Measurements from ENCODE around the gene DUSP18. TPM values are rescaled to one million over a fixed set of nuclear protein-coding genes. Genes with fewer than 3 reads are reported as not detected.

The DUSP18 gene
- total and polyA plus RNA-seq, 2 of the 13 experiments (the other 11 are each of a cell fraction or from before 2014, with no cell fraction given), result 1.4 to 2.3 TPM

DNA sequence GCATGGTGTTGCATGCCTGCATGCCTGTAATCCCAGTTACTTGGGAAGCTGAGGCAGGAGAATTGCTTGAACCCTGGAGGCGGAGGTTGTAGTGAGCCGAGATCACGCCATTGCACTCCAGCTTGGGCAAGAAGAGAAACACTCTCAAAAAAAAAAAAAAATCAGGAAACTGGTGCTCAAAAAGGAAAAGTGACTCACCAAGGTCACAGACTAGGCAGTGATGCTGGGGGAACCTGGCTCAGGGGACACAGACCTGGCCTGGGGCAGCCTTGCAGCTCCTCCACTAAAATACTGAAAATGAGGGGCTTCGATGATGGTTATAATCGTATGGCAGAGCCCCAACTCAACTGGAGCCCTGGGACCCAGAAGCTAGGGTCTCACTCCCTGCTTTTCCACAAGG is 40.2 kb downstream of the DUSP18 start (continued):
- TF ChIP-seq, protein P1, sequence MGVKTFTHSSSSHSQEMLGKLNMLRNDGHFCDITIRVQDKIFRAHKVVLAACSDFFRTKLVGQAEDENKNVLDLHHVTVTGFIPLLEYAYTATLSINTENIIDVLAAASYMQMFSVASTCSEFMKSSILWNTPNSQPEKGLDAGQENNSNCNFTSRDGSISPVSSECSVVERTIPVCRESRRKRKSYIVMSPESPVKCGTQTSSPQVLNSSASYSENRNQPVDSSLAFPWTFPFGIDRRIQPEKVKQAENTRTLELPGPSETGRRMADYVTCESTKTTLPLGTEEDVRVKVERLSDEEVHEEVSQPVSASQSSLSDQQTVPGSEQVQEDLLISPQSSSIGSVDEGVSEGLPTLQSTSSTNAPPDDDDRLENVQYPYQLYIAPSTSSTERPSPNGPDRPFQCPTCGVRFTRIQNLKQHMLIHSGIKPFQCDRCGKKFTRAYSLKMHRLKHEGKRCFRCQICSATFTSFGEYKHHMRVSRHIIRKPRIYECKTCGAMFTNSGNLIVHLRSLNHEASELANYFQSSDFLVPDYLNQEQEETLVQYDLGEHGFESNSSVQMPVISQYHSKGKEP (CRISPR knock-in tag; IDR thresholded peaks at IDR 0.05), result no peak
- no peak for TF ChIP-seq ZNF550 (CRISPR knock-in tag; IDR thresholded peaks at IDR 0.05; ENCODE audit: borderline replicate concordance)

DNA sequence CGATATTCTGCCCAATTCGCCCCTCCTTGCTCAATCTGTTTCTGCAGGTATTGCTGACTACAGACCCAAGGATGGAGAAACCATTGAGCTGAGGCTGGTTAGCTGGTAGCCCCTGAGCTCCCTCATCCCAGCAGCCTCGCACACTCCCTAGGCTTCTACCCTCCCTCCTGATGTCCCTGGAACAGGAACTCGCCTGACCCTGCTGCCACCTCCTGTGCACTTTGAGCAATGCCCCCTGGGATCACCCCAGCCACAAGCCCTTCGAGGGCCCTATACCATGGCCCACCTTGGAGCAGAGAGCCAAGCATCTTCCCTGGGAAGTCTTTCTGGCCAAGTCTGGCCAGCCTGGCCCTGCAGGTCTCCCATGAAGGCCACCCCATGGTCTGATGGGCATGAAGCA is 41.3 kb downstream of the DUSP18 start:
- DNase-seq (ENCODE audit: low spot score), result no peak
- intact Hi-C loops (cut with micrococcal nuclease; ENCODE audit: unreplicated experiment), result no loop called here
- ATAC-seq, result peak; percentile 67
- no TSS peak for BruUV-seq (replicated peaks)
- Histone ChIP-seq H2AFZ (ENCODE audit: low read length) (no peak overlapping the region), H3K36me3 (replicated peaks in 1 of 2; ENCODE audit: control insufficient read depth in 1 of 2, insufficient read depth in 2 of 2, low read length in 2 of 2) (no peaks in the 10 kb centered on the region), H4K20me1 (ENCODE audit: insufficient read depth, low read length) (no peaks in the 10 kb centered on the region), H3K4me1 (ENCODE audit: insufficient read depth, low read length) (no peaks in the 10 kb centered on the region), H3K9me3 (ENCODE audit: low read length) (no peaks in the 10 kb centered on the region), H3K4me2 (ENCODE audit: low read depth, low read length) (no peak overlapping the region), H3K79me2 (ENCODE audit: insufficient read depth, low read length) (no peaks in the 10 kb centered on the region), H3K27ac (ENCODE audit: extremely low read length, insufficient read depth, low read length) (no peak overlapping the region), H3K4me3 (replicated peaks in 1 of 3; ENCODE audit: insufficient read depth in 1 of 3, low read depth in 2 of 3, low read length in 3 of 3) (no peak overlapping the region), H3K9ac (ENCODE audit: insufficient read depth, low read depth, low read length) (no peak overlapping the region), H3K27me3 (ENCODE audit: control insufficient read depth in 1 of 2, insufficient read depth in 2 of 2, low read length in 2 of 2) (no peaks in the 10 kb centered on the region; a peak in 1 of 5 replicates)
- 47% methylated on average over 3 of the region's 5 CpGs for WGBS (ENCODE audit: low lambda C conversion rate)
- TF ChIP-seq STAG1 (CRISPR knock-in tag; IDR thresholded peaks at IDR 0.05), result peak; percentile 33
- TF ChIP-seq, protein P2, sequence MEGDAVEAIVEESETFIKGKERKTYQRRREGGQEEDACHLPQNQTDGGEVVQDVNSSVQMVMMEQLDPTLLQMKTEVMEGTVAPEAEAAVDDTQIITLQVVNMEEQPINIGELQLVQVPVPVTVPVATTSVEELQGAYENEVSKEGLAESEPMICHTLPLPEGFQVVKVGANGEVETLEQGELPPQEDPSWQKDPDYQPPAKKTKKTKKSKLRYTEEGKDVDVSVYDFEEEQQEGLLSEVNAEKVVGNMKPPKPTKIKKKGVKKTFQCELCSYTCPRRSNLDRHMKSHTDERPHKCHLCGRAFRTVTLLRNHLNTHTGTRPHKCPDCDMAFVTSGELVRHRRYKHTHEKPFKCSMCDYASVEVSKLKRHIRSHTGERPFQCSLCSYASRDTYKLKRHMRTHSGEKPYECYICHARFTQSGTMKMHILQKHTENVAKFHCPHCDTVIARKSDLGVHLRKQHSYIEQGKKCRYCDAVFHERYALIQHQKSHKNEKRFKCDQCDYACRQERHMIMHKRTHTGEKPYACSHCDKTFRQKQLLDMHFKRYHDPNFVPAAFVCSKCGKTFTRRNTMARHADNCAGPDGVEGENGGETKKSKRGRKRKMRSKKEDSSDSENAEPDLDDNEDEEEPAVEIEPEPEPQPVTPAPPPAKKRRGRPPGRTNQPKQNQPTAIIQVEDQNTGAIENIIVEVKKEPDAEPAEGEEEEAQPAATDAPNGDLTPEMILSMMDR (CRISPR knock-in tag; IDR thresholded peaks at IDR 0.05), result peak; percentile 52
- no peak for TF ChIP-seq ZNF20 (CRISPR knock-in tag; IDR thresholded peaks at IDR 0.05)
- TF ChIP-seq, protein P3, sequence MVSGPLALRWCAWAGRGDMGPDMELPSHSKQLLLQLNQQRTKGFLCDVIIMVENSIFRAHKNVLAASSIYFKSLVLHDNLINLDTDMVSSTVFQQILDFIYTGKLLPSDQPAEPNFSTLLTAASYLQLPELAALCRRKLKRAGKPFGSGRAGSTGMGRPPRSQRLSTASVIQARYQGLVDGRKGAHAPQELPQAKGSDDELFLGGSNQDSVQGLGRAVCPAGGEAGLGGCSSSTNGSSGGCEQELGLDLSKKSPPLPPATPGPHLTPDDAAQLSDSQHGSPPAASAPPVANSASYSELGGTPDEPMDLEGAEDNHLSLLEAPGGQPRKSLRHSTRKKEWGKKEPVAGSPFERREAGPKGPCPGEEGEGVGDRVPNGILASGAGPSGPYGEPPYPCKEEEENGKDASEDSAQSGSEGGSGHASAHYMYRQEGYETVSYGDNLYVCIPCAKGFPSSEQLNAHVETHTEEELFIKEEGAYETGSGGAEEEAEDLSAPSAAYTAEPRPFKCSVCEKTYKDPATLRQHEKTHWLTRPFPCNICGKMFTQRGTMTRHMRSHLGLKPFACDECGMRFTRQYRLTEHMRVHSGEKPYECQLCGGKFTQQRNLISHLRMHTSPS (CRISPR knock-in tag; IDR thresholded peaks at IDR 0.05; ENCODE audit: low read depth), result no peak
- POLR2A ChIA-PET, result no interaction called here
- FAIRE-seq, result no peak
- CTCF ChIA-PET (ENCODE audit: low intra/inter-chr PET ratio, low total read pairs), result no interaction called here
- in situ Hi-C loops (cut with HindIII; ENCODE audit: extremely low pct_ligation_motif_present, low pct_unique_long_range_greater_than_20kb), result no loop called here
